ENCODE data around the gene PLCXD3.

The PLCXD3 gene

GRCh38 chr5:41414598-41414997 is 95.8 kb downstream of the PLCXD3 start:
- peak; percentile 42 for DNase-seq (ENCODE audit: low spot score)

- no peak for DNase-seq (ENCODE audit: low spot score)
These were observed 97.3 kb downstream of the PLCXD3 start for GRCh38 chr5:41413074-41413473.

DNA sequence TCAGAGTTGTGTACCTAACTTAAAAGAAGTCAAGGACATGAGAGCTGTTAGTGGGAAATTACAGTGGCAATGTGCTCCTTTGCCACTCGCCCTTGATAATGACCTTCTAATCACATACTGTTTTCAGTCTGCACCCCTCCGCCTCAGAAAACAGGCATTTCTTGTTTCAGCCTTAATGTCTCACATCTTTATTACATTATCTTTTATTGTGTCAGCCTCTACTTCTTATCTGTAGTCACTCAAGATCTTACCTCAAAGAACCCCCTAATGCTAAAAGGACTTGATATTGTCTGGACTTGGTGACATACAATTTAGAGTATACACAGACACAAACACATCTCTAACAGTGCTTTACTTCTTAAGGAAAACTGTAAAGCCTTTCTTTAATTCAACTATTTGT is 97.9 kb downstream of the PLCXD3 start:
- no peak for DNase-seq (ENCODE audit: low spot score)

GRCh38 chr5:41410737-41411136 is 99.7 kb downstream of the PLCXD3 start:
- no peak for DNase-seq (ENCODE audit: low spot score)

DNA sequence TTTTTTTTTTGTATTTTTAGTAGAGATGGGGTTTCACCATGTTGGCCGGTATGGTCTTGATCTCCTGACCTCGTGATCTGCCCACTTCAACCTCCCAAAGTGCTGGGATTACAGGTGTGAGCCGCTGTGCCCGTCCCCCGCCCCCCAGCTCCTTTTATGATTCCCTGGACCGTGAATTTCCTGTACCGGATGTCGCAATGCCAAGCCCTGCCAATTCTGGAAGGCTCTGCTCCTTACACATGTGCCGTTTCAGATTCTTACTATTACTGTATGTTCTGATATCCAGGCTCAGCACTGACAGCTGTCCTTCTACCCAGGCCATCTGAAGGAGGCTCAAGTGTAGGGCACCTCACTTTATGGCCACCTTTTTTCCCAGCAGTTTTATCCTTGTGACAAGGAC is 100.1 kb downstream of the PLCXD3 start:
- no peak for DNase-seq (ENCODE audit: low spot score)

- peak; percentile 8 for DNase-seq (ENCODE audit: low spot score)
These were observed 101.5 kb downstream of the PLCXD3 start for GRCh38 chr5:41408676-41409443.

- no peak for DNase-seq (ENCODE audit: low spot score)
These were observed 103.5 kb downstream of the PLCXD3 start for GRCh38 chr5:41406936-41407335.

GRCh38 chr5:41406424-41406823 is 104.0 kb downstream of the PLCXD3 start:
- no peak for DNase-seq (ENCODE audit: low spot score)

DNA sequence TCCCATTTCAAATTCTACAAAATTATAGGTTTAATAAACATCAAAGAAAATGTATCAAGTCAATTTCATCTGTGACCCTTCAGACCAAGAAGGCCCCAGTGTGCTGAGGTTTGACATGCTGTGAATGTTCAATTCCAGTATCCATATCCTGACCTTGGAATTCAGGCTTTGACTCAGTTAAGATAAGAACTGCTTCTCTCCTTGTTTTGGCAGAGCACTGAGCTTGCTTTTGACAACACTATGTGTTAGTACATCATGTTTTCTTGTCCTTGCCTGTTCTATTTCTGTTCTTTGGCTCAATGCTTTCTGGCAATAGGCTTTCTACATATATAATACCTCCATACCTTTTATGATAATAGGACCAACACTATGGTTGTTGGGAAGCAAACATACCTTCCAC is 105.6 kb downstream of the PLCXD3 start:
- DNase-seq (ENCODE audit: low spot score) = no peak

GRCh38 chr5:41403846-41404245 is 106.6 kb downstream of the PLCXD3 start:
- DNase-seq (ENCODE audit: low spot score) = no peak

DNA sequence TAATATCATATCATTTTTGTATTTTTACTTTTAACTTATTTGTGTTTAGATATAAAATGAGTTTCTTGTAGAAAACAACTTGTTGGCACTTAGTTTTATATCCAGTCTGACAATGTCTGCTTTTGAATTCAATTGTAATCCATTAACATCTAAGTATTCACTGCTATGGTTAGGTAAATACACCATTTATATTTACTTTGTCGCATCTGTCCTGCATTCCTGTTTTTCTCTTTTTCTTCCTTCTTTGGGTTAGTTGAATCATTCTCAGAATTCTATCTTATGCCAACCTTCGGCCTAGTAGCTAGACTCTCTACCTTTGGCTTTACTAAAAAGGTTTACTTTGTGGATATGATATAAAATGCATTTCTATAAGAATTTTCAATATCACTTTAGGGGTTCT is 107.6 kb downstream of the PLCXD3 start:
- DNase-seq (ENCODE audit: low spot score) = no peak

- DNase-seq (ENCODE audit: low spot score) = no peak
These were observed 110.6 kb downstream of the PLCXD3 start for GRCh38 chr5:41399839-41400238.

- DNase-seq (ENCODE audit: low spot score) = no peak
These were observed 118.4 kb downstream of the PLCXD3 start for GRCh38 chr5:41392016-41392415.

GRCh38 chr5:41374631-41375030 is 135.8 kb downstream of the PLCXD3 start:
- no peak for DNase-seq (ENCODE audit: low spot score)

GRCh38 chr5:41373230-41373629 is 137.2 kb downstream of the PLCXD3 start:
- DNase-seq (ENCODE audit: low spot score) = no peak

DNA sequence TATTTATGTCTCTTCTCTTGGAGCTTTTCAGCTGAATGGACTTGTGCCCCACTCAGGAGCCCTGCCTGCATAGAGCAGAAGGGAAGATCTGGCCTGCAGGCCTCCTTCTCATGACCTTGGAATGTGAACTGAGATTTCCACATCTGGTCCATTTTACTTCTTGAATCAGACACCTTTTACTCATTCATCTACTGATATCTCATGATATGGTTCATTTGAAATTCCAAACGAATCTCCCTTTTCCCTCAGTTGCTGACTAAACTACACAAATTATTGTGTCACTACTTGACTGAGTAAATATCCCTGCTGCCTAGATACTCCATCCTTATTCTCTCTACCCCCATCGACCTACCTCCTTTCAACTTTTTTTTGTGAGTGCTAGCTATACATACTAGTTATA is 138.7 kb downstream of the PLCXD3 start:
- DNase-seq (ENCODE audit: low spot score) = peak; percentile 51

GRCh38 chr5:41370482-41370881 is 139.9 kb downstream of the PLCXD3 start:
- DNase-seq (ENCODE audit: low spot score) = no peak

DNA sequence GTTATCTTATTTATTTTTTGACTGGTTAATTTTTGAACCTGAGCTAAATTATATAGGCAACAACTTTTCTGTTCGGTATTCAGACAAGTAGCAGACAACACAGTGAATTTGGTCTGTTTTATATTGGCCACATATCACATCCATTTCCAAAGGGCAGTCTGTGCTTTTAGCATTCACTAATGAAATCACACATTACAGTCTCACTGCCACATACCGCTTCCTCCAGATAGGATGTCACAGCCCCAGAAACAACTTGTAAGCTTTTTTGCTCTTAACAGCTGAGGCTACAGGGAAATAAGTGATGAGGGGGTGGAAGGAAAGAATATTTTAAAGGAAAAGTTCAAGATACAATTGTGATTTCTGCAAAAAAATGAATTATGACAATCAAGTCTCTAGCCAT is 140.6 kb downstream of the PLCXD3 start:
- DNase-seq (ENCODE audit: low spot score) = no peak

DNA sequence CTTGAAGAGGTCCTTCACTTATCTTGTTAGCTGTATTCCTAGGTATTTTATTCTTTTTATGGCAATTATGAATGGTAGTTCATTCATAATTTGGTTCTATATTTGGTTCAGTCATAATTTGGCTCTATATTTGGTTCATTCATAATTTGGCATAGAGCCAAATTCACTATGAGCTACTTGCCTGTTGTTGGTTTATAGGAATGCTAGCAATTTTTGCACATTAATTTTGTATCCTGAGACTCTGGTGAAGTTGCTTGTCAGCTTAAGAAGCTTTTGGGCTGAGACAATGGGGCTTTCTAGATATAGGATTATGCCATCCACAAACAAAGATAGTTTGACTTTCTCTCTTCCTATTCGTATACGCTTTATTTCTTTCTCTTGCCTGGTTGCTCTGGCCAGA is 142.2 kb downstream of the PLCXD3 start:
- DNase-seq (ENCODE audit: low spot score) = no peak

DNA sequence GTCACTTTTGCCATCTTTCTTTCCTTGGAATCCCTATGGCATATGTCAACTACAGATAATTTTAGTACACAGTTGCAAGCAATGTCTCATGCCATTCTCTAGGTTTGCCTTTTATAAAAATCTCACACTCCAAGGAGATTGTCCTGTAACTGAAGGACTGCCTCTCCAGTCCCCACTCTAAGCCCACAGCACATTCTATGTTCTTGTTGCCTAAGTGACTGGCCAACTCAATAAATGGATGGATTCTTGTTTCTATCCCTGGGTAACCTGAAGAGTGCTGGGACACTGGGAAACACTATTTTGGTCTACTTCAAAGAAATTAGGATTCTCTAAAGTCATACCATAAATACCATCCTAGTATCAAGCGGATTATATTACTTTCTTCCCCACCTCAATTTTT is 145.0 kb downstream of the PLCXD3 start:
- no peak for DNase-seq (ENCODE audit: low spot score)

GRCh38 chr5:41364346-41364745 is 146.1 kb downstream of the PLCXD3 start:
- DNase-seq (ENCODE audit: low spot score) = no peak

- DNase-seq (ENCODE audit: low spot score) = no peak
These were observed 146.9 kb downstream of the PLCXD3 start for GRCh38 chr5:41363343-41363986.

- no peak for DNase-seq (ENCODE audit: low spot score)
These were observed 153.6 kb downstream of the PLCXD3 start for GRCh38 chr5:41356786-41357185.

GRCh38 chr5:41349846-41350245 is 160.6 kb downstream of the PLCXD3 start:
- no peak for DNase-seq (ENCODE audit: low spot score)

Data from AG08396 (cell line).